Fibroblast of the aortic adventitia (primary cell): ENCODE data around the gene SPDEF. TPM values are rescaled to one million over a fixed set of nuclear protein-coding genes. Genes with fewer than 3 reads are reported as not detected.

Experiments used
- DNase-seq: peaks from one replicate; pipeline ENCODE4 v3.0.0-alpha.2; 2010; ENCODE audit warnings: low read depth
- H3K4me3 ChIP-seq: 2 replicates; pipeline ENCODE4 v1.5.1; 2011; ENCODE audit warnings: low read depth, mild to moderate bottlenecking, control low read depth, low read length, moderate library complexity
- CTCF ChIP-seq: IDR thresholded peaks from 2 replicates; pipeline ENCODE4 v1.5.1; 2011; ENCODE audit warnings: mild to moderate bottlenecking, low read length, control low read depth, inconsistent platforms; ENCODE audit not compliant: insufficient read depth
- total RNA-seq: library from RNA; depleted of rRNA; stranded (reverse); fragments of >200 nt; gene quantifications from 2 replicates; pipeline ENCODE4 v1.2.3, GENCODE V29; 2012; ENCODE audit warnings: low replicate concordance

Gene SPDEF
- total RNA-seq, 1 donor: not detected

DNA sequence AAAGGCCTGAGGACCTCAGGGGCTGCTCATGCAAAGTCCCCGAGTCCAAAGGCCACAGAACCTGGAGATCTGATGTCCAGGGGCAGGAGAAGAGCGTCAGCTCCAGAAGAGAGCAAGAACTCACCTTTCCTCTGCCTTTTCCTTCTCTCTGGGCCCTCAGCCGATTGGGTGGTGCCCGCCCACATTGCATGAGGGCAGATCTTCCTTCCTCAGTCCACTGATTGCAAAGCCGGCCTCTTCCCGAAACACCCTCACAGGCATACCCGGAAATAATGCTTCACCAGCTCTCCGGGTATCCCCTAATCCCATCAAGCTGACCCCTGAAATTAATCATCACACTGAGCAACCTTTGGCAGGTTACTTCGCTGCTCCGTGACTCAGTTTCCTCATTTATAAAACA lies 33.4 kb downstream of the SPDEF start:
- H3K4me3 ChIP-seq: no peak overlapping the region
- DNase-seq: no peak
- TF ChIP-seq CTCF: no peak

GRCh38 chr6:34521463-34522285 lies 34.5 kb downstream of the SPDEF start:
- TF ChIP-seq CTCF: no peak
- H3K4me3 ChIP-seq: no peak overlapping the region
- no peak for DNase-seq

- no peak for TF ChIP-seq CTCF
- no peak overlapping the region for H3K4me3 ChIP-seq
- no peak for DNase-seq
Measured at GRCh38 chr6:34520645-34521462, 35.3 kb downstream of the SPDEF start.

DNA sequence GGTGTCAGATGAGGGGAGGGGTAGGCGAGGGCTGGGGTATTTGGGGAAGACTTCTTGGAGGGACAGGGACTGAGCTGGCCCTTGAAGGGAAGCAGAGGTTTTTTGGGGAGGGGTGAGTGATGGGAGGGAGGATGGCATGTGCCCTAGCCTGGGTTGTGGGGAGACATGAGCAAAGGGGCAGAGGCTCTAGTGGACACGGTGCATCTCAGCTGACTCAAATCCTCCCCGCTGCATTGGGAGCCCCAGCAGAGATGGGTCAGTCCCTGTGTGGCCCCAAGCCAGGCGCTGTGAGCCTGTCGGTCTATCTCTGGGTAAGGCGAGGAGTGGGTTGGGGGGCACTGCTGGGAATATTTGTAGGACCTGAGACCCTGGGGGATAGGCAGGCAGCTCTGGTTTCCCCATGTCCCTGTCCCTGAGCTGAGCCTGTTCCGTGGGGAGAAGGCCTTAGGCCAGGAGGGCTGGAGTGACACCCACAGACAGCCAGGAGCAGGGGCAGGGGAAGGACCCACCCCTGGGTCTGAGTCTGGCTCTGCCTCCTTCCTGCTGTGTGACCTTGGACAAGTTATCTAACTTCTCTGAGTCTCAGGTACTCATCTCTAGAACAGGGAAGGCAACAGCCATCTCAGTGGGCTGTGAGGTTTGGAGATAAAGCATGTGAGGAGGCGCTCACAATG lies 36.0 kb downstream of the SPDEF start:
- H3K4me3 ChIP-seq: no peak overlapping the region
- TF ChIP-seq CTCF: no peak
- no peak for DNase-seq

GRCh38 chr6:34518669-34519365 lies 37.3 kb downstream of the SPDEF start:
- DNase-seq: no peak
- H3K4me3 ChIP-seq: no peak overlapping the region
- no peak for TF ChIP-seq CTCF

DNA sequence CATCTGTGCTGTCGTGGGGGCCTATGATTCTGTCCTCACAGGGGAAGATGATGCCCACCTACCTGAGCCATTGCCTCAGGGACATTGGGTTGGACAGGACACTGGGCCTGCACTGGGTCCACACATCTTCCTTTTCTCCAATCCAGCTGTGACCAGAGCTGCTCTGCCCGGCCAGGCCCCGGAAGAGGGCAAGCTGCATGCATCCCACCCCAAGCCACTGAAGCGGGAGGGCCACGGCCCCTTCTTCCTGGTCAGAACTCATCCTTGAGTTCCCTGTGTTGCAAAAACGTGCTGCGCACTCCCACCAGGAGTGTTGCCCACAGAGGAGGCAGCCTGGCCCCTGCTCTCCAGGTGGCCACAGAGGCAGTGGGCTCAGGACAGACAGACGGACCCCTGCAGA lies 38.2 kb downstream of the SPDEF start:
- DNase-seq: no peak
- H3K4me3 ChIP-seq: no peak overlapping the region
- TF ChIP-seq CTCF: no peak
